A673 (cell line): Measurements from ENCODE around the gene GMPPB. TPM values are rescaled to one million over a fixed set of nuclear protein-coding genes. Genes with fewer than 3 reads are reported as not detected.

ENCODE experiments used
- BruUV-seq: library from RNA; stranded (reverse); fragments of 400-500 nt; replicated peaks from 2 replicates; lab custom pipeline; 2021; lab: Mats Ljungman, UMichigan
- CTCF ChIA-PET: fragments of 300-600 bp; sonication (Branson Sonifier 250); formaldehyde crosslinking; loops from one replicate; lab custom pipeline; 2022; ENCODE audit warnings: antibody characterized with exemption; lab: Charles Lee
- POLR2A ChIA-PET: fragments of 300-600 bp; sonication (Branson Sonifier 250); formaldehyde crosslinking; loops from one replicate; lab custom pipeline; 2022; ENCODE audit warnings: antibody characterized with exemption; ENCODE audit not compliant: low non-redundant PET; lab: Charles Lee
- DNase-seq: peaks from one replicate; pipeline ENCODE4 v3.0.0-alpha.2; 2015; ENCODE audit warnings: low spot score
- H3K27ac ChIP-seq: fragments of 200-600 bp; sonication (generic); 2 replicates; pipeline ENCODE4 v1.5.1; 2016; ENCODE audit warnings: mixed run types, low read depth, mild to moderate bottlenecking, mixed read lengths, antibody characterized with exemption, low read length; ENCODE audit not compliant: poor library complexity, severe bottlenecking
- H3K27me3 ChIP-seq: fragments of 200-600 bp; sonication (generic); replicated peaks from 2 replicates; pipeline ENCODE4 v1.6.1; 2017; ENCODE audit warnings: mixed run types, low read depth, mild to moderate bottlenecking, mixed read lengths, antibody characterized with exemption, low read length; ENCODE audit not compliant: insufficient read depth, poor library complexity
- H3K36me3 ChIP-seq: fragments of 200-600 bp; sonication (generic); 2 replicates; pipeline ENCODE4 v1.6.1; 2016; ENCODE audit warnings: mixed run types, mild to moderate bottlenecking, mixed read lengths, antibody characterized with exemption, low read length; ENCODE audit not compliant: insufficient read depth, poor library complexity, severe bottlenecking
- H3K4me1 ChIP-seq: fragments of 200-600 bp; sonication (generic); 2 replicates; pipeline ENCODE4 v1.6.1; 2017; ENCODE audit warnings: mixed run types, mild to moderate bottlenecking, mixed read lengths, antibody characterized with exemption, low read length; ENCODE audit not compliant: insufficient read depth, poor library complexity, severe bottlenecking
- H3K4me3 ChIP-seq: fragments of 200-600 bp; sonication (generic); 2 replicates; pipeline ENCODE4 v1.5.1; 2016; ENCODE audit warnings: low read depth, mixed run types, mild to moderate bottlenecking, mixed read lengths, low read length; ENCODE audit not compliant: poor library complexity, severe bottlenecking
- H3K9me3 ChIP-seq: fragments of 200-600 bp; sonication (generic); 2 replicates; pipeline ENCODE4 v1.6.1; 2016; ENCODE audit warnings: mixed run types, low read depth, mild to moderate bottlenecking, mixed read lengths, antibody characterized with exemption, low read length; ENCODE audit not compliant: poor library complexity, severe bottlenecking
- CTCF ChIP-seq: fragments of 300-800, 200-600 bp; sonication (generic); conservative IDR thresholded peaks from 2 replicates; pipeline ENCODE4 v1.5.1; 2017; ENCODE audit warnings: low read depth, mild to moderate bottlenecking, antibody characterized with exemption, low read length, moderate library complexity, mixed read lengths
- EZH2 ChIP-seq: fragments of 200-600 bp; sonication (generic); IDR thresholded peaks from 2 replicates; pipeline ENCODE4 v1.6.1; 2017; ENCODE audit warnings: borderline replicate concordance, low read depth, mild to moderate bottlenecking, mixed read lengths, antibody characterized with exemption, low read length; ENCODE audit not compliant: poor library complexity, severe bottlenecking
- intact Hi-C: fragments of 100-400 bp; cut with micrococcal nuclease; formaldehyde crosslinking; loops from one replicate; pipeline ENCODE4 v1.10.0; 2022; ENCODE audit not compliant: unreplicated experiment
- total RNA-seq: library from RNA; stranded (reverse); gene quantifications from 2 replicates; pipeline ENCODE4 v1.2.3, GENCODE V29; 2021

GMPPB gene
- total RNA-seq, 1 experiment from 2014 or later, result 15.2 TPM

GRCh38 chr3:49683162-49683561 is 40.6 kb downstream of the GMPPB start:
- Histone ChIP-seq H3K4me1 (no peaks in the 10 kb centered on the region), H3K9me3 (no peaks in the 10 kb centered on the region), H3K4me3 (no peak overlapping the region), H3K27ac (no peak overlapping the region), H3K27me3 (no peaks in the 10 kb centered on the region), H3K36me3 (no peaks in the 10 kb centered on the region)
- TSS peak; percentile 25 for BruUV-seq
- no peak for TF ChIP-seq EZH2
- intact Hi-C loops, result no loop called here
- POLR2A ChIA-PET, result no interaction called here
- no peak for DNase-seq
- CTCF ChIA-PET, result no interaction called here

- intact Hi-C loops, result no loop called here
- H3K4me1 ChIP-seq, result no peaks in the 10 kb centered on the region
- no peaks in the 10 kb centered on the region for H3K9me3 ChIP-seq
- CTCF ChIA-PET, result no interaction called here
- no TSS peak for BruUV-seq
- POLR2A ChIA-PET, result no interaction called here
- H3K36me3 ChIP-seq, result no peaks in the 10 kb centered on the region
- no peak for TF ChIP-seq CTCF
- TF ChIP-seq EZH2, result no peak
- H3K27me3 ChIP-seq, result no peaks in the 10 kb centered on the region
- no peak overlapping the region for H3K27ac ChIP-seq
- no peak for DNase-seq
- H3K4me3 ChIP-seq, result no peak overlapping the region
These were observed 42.2 kb downstream of the GMPPB start for GRCh38 chr3:49681543-49681942.

- ChIA-PET CTCF (no interaction called here), POLR2A (no interaction called here)
- Histone ChIP-seq H3K27me3 (no peaks in the 10 kb centered on the region), H3K4me1 (no peaks in the 10 kb centered on the region), H3K36me3 (peaks cover 1% of the 10 kb centered on the region), H3K27ac (no peak overlapping the region), H3K9me3 (no peaks in the 10 kb centered on the region), H3K4me3 (no peak overlapping the region)
- no peak for DNase-seq
- BruUV-seq, result no TSS peak
- intact Hi-C loops, result no loop called here
- TF ChIP-seq CTCF (no peak), EZH2 (no peak)
These were observed 42.6 kb downstream of the GMPPB start for GRCh38 chr3:49681232-49681522.

- no peak overlapping the region for H3K4me3 ChIP-seq
- POLR2A ChIA-PET, result no interaction called here
- intact Hi-C loops, result no loop called here
- no peak for TF ChIP-seq CTCF
- no peak for TF ChIP-seq EZH2
- no peaks in the 10 kb centered on the region for H3K4me1 ChIP-seq
- no peak overlapping the region for H3K27ac ChIP-seq
- H3K36me3 ChIP-seq, result peaks cover 2% of the 10 kb centered on the region
- no peaks in the 10 kb centered on the region for H3K9me3 ChIP-seq
- CTCF ChIA-PET, result no interaction called here
- no TSS peak for BruUV-seq
- DNase-seq, result no peak
- no peaks in the 10 kb centered on the region for H3K27me3 ChIP-seq
These were observed 43.1 kb downstream of the GMPPB start for GRCh38 chr3:49680493-49681231.
